NCI-H1930 (cell line): ENCODE results near the gene IL32.
A peak's percentile ranks its signal among the peaks of the same experiment; 100 is the strongest.
"Not testable (repeated sequence)": the region's sequence is repeated elsewhere in the genome, so short reads cannot be mapped to it uniquely, and the experiment has no call there.

Experiments
- DNase-seq, 2 experiments: peaks; one replicate each; lab custom pipeline; 2025; lab: John Stamatoyannopoulos, UW

IL32 gene

GRCh38 chr16:3070608-3071111 is 5.2 kb downstream of the IL32 start:
- no peak for DNase-seq

- DNase-seq: no peak
Measured at GRCh38 chr16:3071655-3072054, 6.2 kb downstream of the IL32 start.

- DNase-seq: not testable (repeated sequence)
Measured at GRCh38 chr16:3072148-3072547, 6.7 kb downstream of the IL32 start.

GRCh38 chr16:3072576-3073263 is 7.3 kb downstream of the IL32 start:
- DNase-seq: not testable (repeated sequence)

- DNase-seq: no peak
Measured at GRCh38 chr16:3073448-3073847, 8.0 kb downstream of the IL32 start.

GRCh38 chr16:3074860-3075522 is 9.6 kb downstream of the IL32 start:
- no peak for DNase-seq

- DNase-seq: no peak
Measured at GRCh38 chr16:3075523-3075915, 10.1 kb downstream of the IL32 start.

GRCh38 chr16:3075946-3076345 is 10.5 kb downstream of the IL32 start:
- not testable (repeated sequence) for DNase-seq

GRCh38 chr16:3076577-3076976 is 11.1 kb downstream of the IL32 start:
- no peak for DNase-seq

GRCh38 chr16:3080024-3080423 is 14.6 kb downstream of the IL32 start:
- DNase-seq: no peak

- DNase-seq: not testable (repeated sequence)
Measured at GRCh38 chr16:3081957-3082356, 16.5 kb downstream of the IL32 start.

- DNase-seq: not testable (repeated sequence)
Measured at GRCh38 chr16:3083408-3083807, 18.0 kb downstream of the IL32 start.

GRCh38 chr16:3084491-3084890 is 19.1 kb downstream of the IL32 start:
- DNase-seq: no peak

GRCh38 chr16:3084969-3085670 is 19.7 kb downstream of the IL32 start:
- no peak for DNase-seq

GRCh38 chr16:3085868-3086595 is 20.6 kb downstream of the IL32 start:
- no peak for DNase-seq

- DNase-seq: no peak
Measured at GRCh38 chr16:3086596-3087242, 21.3 kb downstream of the IL32 start.

- DNase-seq: no peak
Measured at GRCh38 chr16:3087243-3088235, 22.1 kb downstream of the IL32 start.

- no peak for DNase-seq
Measured at GRCh38 chr16:3088450-3088849, 23.0 kb downstream of the IL32 start.

- peak in 1 of 2 experiments; percentile 25 for DNase-seq
Measured at GRCh38 chr16:3088925-3089716, 23.7 kb downstream of the IL32 start.
